H7 (cell line): ENCODE results near the gene KSR1. TPM values are rescaled to one million over a fixed set of nuclear protein-coding genes. Genes with fewer than 3 reads are reported as not detected.
"Not testable (repeated sequence)": the region's sequence is repeated elsewhere in the genome, so short reads cannot be mapped to it uniquely, and the experiment has no call there.

Experiments
- DNase-seq: peaks from one replicate; pipeline ENCODE4 v3.0.0; 2012
- H3K27me3 ChIP-seq: 2 replicates; pipeline ENCODE4 v1.6.0; 2011; ENCODE audit warnings: mild to moderate bottlenecking, low read length; ENCODE audit not compliant: control insufficient read depth, insufficient read depth
- H3K36me3 ChIP-seq: replicated peaks from 2 replicates; pipeline ENCODE4 v1.5.1; 2011; ENCODE audit warnings: low read length; ENCODE audit not compliant: control insufficient read depth, insufficient read depth
- H3K4me3 ChIP-seq: 2 replicates; pipeline ENCODE4 v1.5.1; 2011; ENCODE audit warnings: low read depth, mild to moderate bottlenecking, control low read depth, low read length, moderate library complexity; ENCODE audit not compliant: insufficient read depth
- total RNA-seq: library from RNA; depleted of rRNA; stranded (reverse); fragments of >200 nt; shearing (Covaris generic); gene quantifications from 2 replicates; pipeline ENCODE4 v1.2.3, GENCODE V29; 2014

The KSR1 gene
- total RNA-seq, 1 experiment from 2014 or later: 31.2 TPM

- Histone ChIP-seq H3K27me3 (no peaks in the 10 kb centered on the region), H3K4me3 (no peak overlapping the region), H3K36me3 (no peaks in the 10 kb centered on the region)
- no peak for DNase-seq
Measured at GRCh38 chr17:27433521-27433920, 22.7 kb upstream of the KSR1 start.

- not testable (repeated sequence) for H3K4me3 ChIP-seq, H3K36me3 ChIP-seq, H3K27me3 ChIP-seq, DNase-seq
Measured at GRCh38 chr17:27435431-27436070, 20.7 kb upstream of the KSR1 start.

GRCh38 chr17:27438348-27438998 lies 17.8 kb upstream of the KSR1 start:
- no peak for DNase-seq
- no peaks in the 10 kb centered on the region for H3K27me3 ChIP-seq
- no peaks in the 10 kb centered on the region for H3K36me3 ChIP-seq
- H3K4me3 ChIP-seq: no peak overlapping the region

DNA sequence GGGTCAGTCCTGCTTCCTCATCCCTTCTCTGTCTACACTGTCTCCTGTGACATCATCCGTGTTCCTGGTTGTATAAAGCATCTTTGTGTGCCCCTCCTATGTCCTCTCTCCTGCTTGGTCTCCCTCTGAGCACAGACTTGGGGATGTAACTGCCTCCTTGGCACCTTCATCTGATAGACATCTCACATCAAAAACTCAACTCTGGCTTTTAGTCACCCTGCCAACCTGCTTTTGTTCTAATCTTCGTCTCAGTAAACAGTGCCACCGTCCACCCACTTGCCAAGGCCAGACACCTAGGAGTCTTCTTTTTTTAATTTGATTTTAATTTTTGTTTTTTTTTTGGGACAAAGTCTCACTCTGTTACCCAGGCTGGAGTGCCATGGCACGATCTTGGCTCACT lies 16.9 kb upstream of the KSR1 start:
- H3K27me3 ChIP-seq: no peaks in the 10 kb centered on the region

GRCh38 chr17:27442702-27443101 lies 13.5 kb upstream of the KSR1 start:
- Histone ChIP-seq H3K36me3 (no peaks in the 10 kb centered on the region), H3K27me3 (no peaks in the 10 kb centered on the region), H3K4me3 (no peak overlapping the region)
- DNase-seq: no peak

More for the DNA sequence above, 16.9 kb upstream of the KSR1 start:
- H3K4me3 ChIP-seq: no peak overlapping the region
- no peaks in the 10 kb centered on the region for H3K36me3 ChIP-seq
- DNase-seq: no peak

GRCh38 chr17:27443491-27443890 lies 12.8 kb upstream of the KSR1 start:
- no peaks in the 10 kb centered on the region for H3K36me3 ChIP-seq
- no peak for DNase-seq
- no peak overlapping the region for H3K4me3 ChIP-seq
- H3K27me3 ChIP-seq: no peaks in the 10 kb centered on the region

GRCh38 chr17:27445971-27446370 lies 10.3 kb upstream of the KSR1 start:
- no peak for DNase-seq
- Histone ChIP-seq H3K4me3 (no peak overlapping the region), H3K27me3 (no peaks in the 10 kb centered on the region), H3K36me3 (no peaks in the 10 kb centered on the region)

GRCh38 chr17:27446569-27447301 lies 9.5 kb upstream of the KSR1 start:
- no peak for DNase-seq
- H3K36me3 ChIP-seq: no peaks in the 10 kb centered on the region
- no peak overlapping the region for H3K4me3 ChIP-seq
- H3K27me3 ChIP-seq: no peaks in the 10 kb centered on the region

DNA sequence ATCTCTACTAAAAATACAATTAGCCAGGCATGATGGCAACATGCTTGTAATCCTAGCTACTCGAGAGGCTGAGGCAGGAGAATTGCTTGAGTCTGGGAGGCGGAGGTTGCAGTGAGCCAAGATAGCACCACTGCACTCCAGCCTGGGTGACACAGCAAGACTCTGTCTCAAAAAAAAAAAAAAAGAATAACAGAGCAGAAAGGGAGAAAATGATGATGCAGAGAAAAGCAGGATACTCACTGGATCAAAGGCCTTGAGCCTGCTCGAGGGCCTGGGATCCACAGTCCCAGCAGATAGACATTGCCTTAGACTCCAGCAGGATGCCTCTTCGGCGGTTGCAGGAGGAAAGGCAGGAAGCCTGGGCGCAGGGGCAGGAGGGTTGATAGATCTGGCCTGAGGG lies 7.7 kb upstream of the KSR1 start:
- not testable (repeated sequence) for H3K36me3 ChIP-seq, H3K4me3 ChIP-seq, H3K27me3 ChIP-seq, DNase-seq

DNA sequence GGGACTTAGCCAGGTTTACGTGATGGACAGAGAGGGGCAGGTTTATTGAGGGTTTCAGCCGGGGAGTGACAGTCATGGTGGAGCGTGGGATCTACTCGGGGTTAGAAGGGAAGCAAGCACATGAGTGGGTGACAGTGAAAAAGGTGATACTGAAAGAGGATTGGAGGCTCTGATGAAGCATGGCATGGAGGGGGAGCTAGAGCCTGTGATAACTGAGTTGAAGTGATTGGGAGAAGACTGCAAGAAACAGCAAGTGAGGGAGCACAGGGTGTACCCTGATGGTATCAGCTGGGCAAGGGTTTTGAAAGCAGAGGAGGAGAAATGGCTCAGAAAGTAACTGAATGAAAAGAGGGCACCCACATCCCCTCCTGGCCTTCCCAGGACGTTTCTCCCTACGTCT lies 6.7 kb upstream of the KSR1 start:
- H3K36me3 ChIP-seq: no peaks in the 10 kb centered on the region
- H3K27me3 ChIP-seq: no peaks in the 10 kb centered on the region
- no peak for DNase-seq
- H3K4me3 ChIP-seq: no peak overlapping the region

- no peak for DNase-seq
- H3K36me3 ChIP-seq: no peaks in the 10 kb centered on the region
- no peak overlapping the region for H3K4me3 ChIP-seq
- no peaks in the 10 kb centered on the region for H3K27me3 ChIP-seq
Measured at GRCh38 chr17:27449988-27450387, 6.3 kb upstream of the KSR1 start.

DNA sequence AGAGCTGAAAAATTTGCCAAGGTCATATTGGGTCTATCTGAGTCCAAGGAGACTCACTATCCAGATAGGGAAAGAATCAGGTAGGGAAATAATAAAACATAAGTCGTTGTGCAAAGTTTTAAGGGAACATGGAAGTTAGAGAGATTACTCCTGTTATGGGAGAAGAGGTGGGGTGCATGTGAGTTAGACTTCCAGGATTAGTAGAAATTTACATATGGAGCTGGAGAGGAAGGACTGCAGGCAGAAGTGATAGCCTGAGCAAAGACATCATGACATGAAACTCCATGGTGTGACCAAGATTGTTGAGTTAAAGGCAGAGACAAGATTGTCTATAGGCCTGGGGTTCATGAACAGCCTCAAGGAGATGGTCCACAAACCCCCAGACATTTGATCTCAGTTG lies 5.8 kb upstream of the KSR1 start:
- no peak for DNase-seq
- Histone ChIP-seq H3K27me3 (no peaks in the 10 kb centered on the region), H3K36me3 (no peaks in the 10 kb centered on the region), H3K4me3 (no peak overlapping the region)

DNA sequence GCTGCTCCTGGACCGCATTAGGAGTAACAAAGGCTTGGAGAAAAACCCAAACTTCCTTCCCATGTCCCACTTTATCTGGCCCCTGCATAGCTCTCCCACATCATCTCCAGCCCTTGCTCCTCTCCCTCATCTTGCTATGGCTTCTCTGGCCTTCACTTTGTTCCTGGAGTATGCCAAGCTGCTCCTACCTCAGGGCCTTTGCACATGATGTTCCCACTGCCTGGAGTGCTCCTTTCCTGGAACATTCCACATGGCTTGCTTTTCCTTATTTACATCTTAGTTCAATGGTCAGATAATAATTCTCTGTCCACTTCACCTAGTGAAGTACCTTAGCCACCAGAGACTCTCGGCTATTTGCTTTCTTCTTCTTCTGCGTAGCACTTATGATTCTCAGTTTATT lies 4.3 kb upstream of the KSR1 start:
- H3K36me3 ChIP-seq: no peaks in the 10 kb centered on the region
- DNase-seq: no peak
- no peaks in the 10 kb centered on the region for H3K27me3 ChIP-seq
- no peak overlapping the region for H3K4me3 ChIP-seq

GRCh38 chr17:27452828-27453227 lies 3.4 kb upstream of the KSR1 start:
- H3K36me3 ChIP-seq: no peaks in the 10 kb centered on the region
- H3K27me3 ChIP-seq: 0 out of 2 replicates have a peak, but pooled peaks cover 1% of the 10 kb centered on the region
- no peak for DNase-seq
- no peak overlapping the region for H3K4me3 ChIP-seq

DNA sequence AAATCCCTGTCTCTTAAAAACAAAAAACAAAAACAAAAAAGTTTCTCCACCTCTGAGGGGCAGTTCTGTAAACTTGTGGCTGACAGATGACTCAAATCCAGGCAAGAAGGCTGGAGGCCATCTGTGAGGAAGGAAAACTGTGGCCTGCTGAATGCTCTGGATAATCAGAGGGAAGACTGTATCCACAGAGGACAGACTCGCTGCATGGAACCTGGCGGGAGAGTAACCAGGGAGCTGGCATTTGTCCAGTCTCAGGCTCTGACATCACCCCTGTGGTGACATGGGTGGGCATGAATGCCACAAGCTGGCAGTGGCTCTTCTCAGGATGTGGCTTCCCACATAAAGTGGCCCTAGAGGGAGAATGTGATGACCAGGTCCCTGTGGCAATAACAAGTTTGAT lies 2.8 kb upstream of the KSR1 start:
- no peak for DNase-seq
- H3K4me3 ChIP-seq: no peak overlapping the region
- no peaks in the 10 kb centered on the region for H3K36me3 ChIP-seq
- 0 out of 2 replicates have a peak, but pooled peaks cover 1% of the 10 kb centered on the region for H3K27me3 ChIP-seq
